Left renal pelvis (tissue), 4 donors: ENCODE data around the gene HDAC4. TPM values are rescaled to one million over a fixed set of nuclear protein-coding genes. Genes with fewer than 3 reads are reported as not detected.

ENCODE experiments used
- DNase-seq, 4 donors: peaks; one replicate each; pipeline ENCODE4 v3.0.0-alpha.2; 2013; ENCODE audit warnings: low read depth in 4 of 4, low spot score in 3 of 4
- polyA plus RNA-seq, 4 donors: library from polyadenylated mRNA; unstranded; fragments of 120-200 nt; gene quantifications; one replicate each; pipeline ENCODE4 v1.2.1, GENCODE V29; 2013; ENCODE audit not compliant: insufficient read length in 4 of 4

HDAC4 gene
- polyA plus RNA-seq, 4 donors: 12.9 to 15.4 (median 14.4) TPM

GRCh38 chr2:239138610-239139009 is 262.2 kb downstream of the HDAC4 start:
- no peak for DNase-seq

- no peak for DNase-seq
Measured at GRCh38 chr2:239137898-239138283, 262.9 kb downstream of the HDAC4 start.

- DNase-seq: no peak
Measured at GRCh38 chr2:239137165-239137897, 263.5 kb downstream of the HDAC4 start.

- no peak for DNase-seq
Measured at GRCh38 chr2:239136762-239137161, 264.1 kb downstream of the HDAC4 start.

- no peak for DNase-seq
Measured at GRCh38 chr2:239136203-239136602, 264.6 kb downstream of the HDAC4 start.

- no peak for DNase-seq
Measured at GRCh38 chr2:239135531-239135930, 265.3 kb downstream of the HDAC4 start.

GRCh38 chr2:239133945-239134570 is 266.8 kb downstream of the HDAC4 start:
- DNase-seq: no peak

GRCh38 chr2:239132786-239133185 is 268.0 kb downstream of the HDAC4 start:
- DNase-seq: no peak

- DNase-seq: no peak
Measured at GRCh38 chr2:239132156-239132709, 268.6 kb downstream of the HDAC4 start.

GRCh38 chr2:239131521-239131920 is 269.3 kb downstream of the HDAC4 start:
- no peak for DNase-seq

GRCh38 chr2:239130786-239131325 is 270.0 kb downstream of the HDAC4 start:
- no peak for DNase-seq

- DNase-seq: no peak
Measured at GRCh38 chr2:239130041-239130440, 270.8 kb downstream of the HDAC4 start.

- DNase-seq: no peak
Measured at GRCh38 chr2:239129147-239129920, 271.5 kb downstream of the HDAC4 start.

- no peak for DNase-seq
Measured at GRCh38 chr2:239128706-239129105, 272.1 kb downstream of the HDAC4 start.

- DNase-seq: no peak
Measured at GRCh38 chr2:239127513-239127912, 273.3 kb downstream of the HDAC4 start.

GRCh38 chr2:239125726-239126675 is 274.8 kb downstream of the HDAC4 start:
- no peak for DNase-seq

GRCh38 chr2:239124152-239124899 is 276.5 kb downstream of the HDAC4 start:
- no peak for DNase-seq

GRCh38 chr2:239122421-239123110 is 278.3 kb downstream of the HDAC4 start:
- DNase-seq: no peak

GRCh38 chr2:239121600-239122012 is 279.2 kb downstream of the HDAC4 start:
- DNase-seq: no peak
